ENCODE data around the gene KLF5.

KLF5 gene

GRCh38 chr13:73058736-73059459 is at the start of gene KLF5:
KLF5 (plus strand) TSS chr13:73059005; CDS start chr13:73059328, 323 bp downstream.
- peaks cover 67% of the 10 kb centered on the region for H3K27me3 ChIP-seq (ENCODE audit: insufficient read depth, low read length)
- H3K9ac ChIP-seq (ENCODE audit: low read depth, low read length), result peak within 1 kb of the TSS; percentile 49; the same call in 1 of the 2 replicates
- peaks cover 26% of the 10 kb centered on the region for H3K4me1 ChIP-seq (ENCODE audit: insufficient read depth, low read length)
- H3K9me3 ChIP-seq (ENCODE audit: insufficient read depth, low read depth, low read length), result no peaks in the 10 kb centered on the region
- H3K36me3 ChIP-seq (ENCODE audit: insufficient read depth, low read depth, low read length), result no peaks in the 10 kb centered on the region
- H3K4me3 ChIP-seq (ENCODE audit: low read length), result peak within 1 kb of the TSS; percentile 75
- no peak within 1 kb of the TSS for H3K27ac ChIP-seq (ENCODE audit: low read length)

- Histone ChIP-seq H3K27me3 (ENCODE audit: insufficient read depth, low read length) (no peaks in the 10 kb centered on the region), H3K4me1 (ENCODE audit: insufficient read depth, low read length) (no peaks in the 10 kb centered on the region), H3K9ac (ENCODE audit: low read depth, low read length) (no peak overlapping the region), H3K27ac (ENCODE audit: low read length) (no peak overlapping the region), H3K9me3 (ENCODE audit: insufficient read depth, low read depth, low read length) (no peaks in the 10 kb centered on the region), H3K36me3 (ENCODE audit: insufficient read depth, low read depth, low read length) (no peaks in the 10 kb centered on the region), H3K4me3 (ENCODE audit: low read length) (no peak overlapping the region)
These were observed 47.1 kb upstream of the KLF5 start for GRCh38 chr13:73011751-73012150.

DNA sequence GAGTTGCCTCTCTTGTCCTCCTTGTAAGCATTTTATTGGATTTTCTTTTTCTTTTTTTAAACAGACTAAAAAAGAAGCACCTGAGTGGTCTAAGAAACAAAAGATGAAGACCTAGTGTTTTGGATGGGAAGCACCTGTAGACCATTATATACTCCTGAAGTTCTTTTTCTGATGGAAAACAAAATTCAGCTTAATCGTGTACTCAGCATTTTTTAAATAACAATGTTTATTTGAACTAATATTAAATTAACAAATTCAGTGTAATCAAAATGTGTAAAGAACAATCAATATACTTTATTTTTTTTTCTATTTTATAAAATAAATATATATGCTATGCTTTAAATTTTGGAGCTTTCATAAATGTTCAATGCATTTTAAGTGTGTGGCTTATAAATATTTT is 43.0 kb upstream of the KLF5 start:
- Histone ChIP-seq H3K27me3 (ENCODE audit: insufficient read depth, low read length) (no peaks in the 10 kb centered on the region), H3K9ac (ENCODE audit: low read depth, low read length) (no peak overlapping the region), H3K4me1 (ENCODE audit: insufficient read depth, low read length) (no peaks in the 10 kb centered on the region), H3K4me3 (ENCODE audit: low read length) (no peak overlapping the region), H3K9me3 (ENCODE audit: insufficient read depth, low read depth, low read length) (no peaks in the 10 kb centered on the region), H3K27ac (ENCODE audit: low read length) (no peak overlapping the region), H3K36me3 (ENCODE audit: insufficient read depth, low read depth, low read length) (no peaks in the 10 kb centered on the region)

- Histone ChIP-seq H3K4me1 (ENCODE audit: insufficient read depth, low read length) (no peaks in the 10 kb centered on the region), H3K36me3 (ENCODE audit: insufficient read depth, low read depth, low read length) (no peaks in the 10 kb centered on the region), H3K27me3 (ENCODE audit: insufficient read depth, low read length) (no peaks in the 10 kb centered on the region), H3K9ac (ENCODE audit: low read depth, low read length) (no peak overlapping the region), H3K9me3 (ENCODE audit: insufficient read depth, low read depth, low read length) (no peaks in the 10 kb centered on the region), H3K27ac (ENCODE audit: low read length) (no peak overlapping the region), H3K4me3 (ENCODE audit: low read length) (no peak overlapping the region)
These were observed 40.5 kb upstream of the KLF5 start for GRCh38 chr13:73018336-73018735.

DNA sequence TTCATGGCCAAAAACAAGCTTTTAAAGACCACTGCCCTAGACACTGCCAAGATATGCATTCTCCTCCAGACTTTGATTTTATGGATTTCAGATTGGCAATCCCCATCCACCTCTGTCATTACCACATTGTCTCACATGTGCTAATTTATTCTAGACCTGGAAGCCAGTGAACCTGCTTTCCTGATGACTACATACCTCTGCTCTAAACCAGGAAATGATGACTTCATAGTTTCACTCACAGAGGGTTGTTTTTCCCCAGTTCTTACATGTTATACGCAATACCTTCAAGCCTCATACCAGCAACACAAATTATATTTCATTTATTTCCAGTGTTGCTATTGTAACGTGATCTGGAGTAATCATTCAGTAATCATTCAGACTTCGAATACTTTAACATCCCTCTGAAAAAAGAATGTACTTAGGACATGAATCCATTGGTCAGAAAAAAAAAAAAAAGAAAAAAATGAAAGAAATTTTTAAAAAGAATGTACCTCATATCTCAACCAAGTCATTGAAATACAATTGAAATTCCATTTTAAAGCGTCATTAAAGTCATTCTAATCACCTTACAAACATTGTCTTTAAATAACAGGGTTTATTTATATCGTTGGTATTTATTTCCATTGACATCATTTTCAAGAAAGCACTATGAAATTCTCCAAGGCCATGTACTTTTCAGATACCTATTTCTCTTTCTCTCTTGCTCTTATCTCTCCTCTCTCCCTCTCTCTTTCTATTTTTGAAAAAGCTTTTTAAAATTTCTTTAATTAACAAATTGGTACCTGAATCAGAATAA is 33.4 kb upstream of the KLF5 start:
- Histone ChIP-seq H3K9ac (ENCODE audit: low read depth, low read length) (no peak overlapping the region), H3K4me1 (ENCODE audit: insufficient read depth, low read length) (no peaks in the 10 kb centered on the region), H3K4me3 (ENCODE audit: low read length) (no peak overlapping the region), H3K9me3 (ENCODE audit: insufficient read depth, low read depth, low read length) (no peaks in the 10 kb centered on the region), H3K36me3 (ENCODE audit: insufficient read depth, low read depth, low read length) (no peaks in the 10 kb centered on the region), H3K27me3 (ENCODE audit: insufficient read depth, low read length) (no peaks in the 10 kb centered on the region), H3K27ac (ENCODE audit: low read length) (no peak overlapping the region)

DNA sequence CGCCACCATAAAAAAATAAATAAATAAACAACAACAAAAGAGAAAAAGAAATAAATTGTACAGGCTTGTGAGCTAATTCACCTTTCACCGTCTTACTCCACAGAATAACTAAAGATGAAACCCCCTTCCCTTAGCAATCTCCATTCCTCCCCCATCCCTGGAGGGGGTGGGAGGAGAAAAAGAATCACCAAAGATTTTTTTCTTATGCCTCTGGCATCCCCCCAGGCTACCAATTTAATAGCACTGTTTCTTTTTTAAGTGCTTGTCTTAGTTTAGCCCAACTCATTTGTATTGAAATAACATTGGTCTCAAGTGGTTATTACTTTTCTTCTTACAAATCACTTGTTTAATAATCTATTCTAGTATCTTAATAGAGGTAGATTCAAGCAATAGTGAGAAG is 23.9 kb upstream of the KLF5 start:
- peaks cover 13% of the 10 kb centered on the region for H3K4me1 ChIP-seq (ENCODE audit: insufficient read depth, low read length)
- H3K36me3 ChIP-seq (ENCODE audit: insufficient read depth, low read depth, low read length), result no peaks in the 10 kb centered on the region
- no peak overlapping the region for H3K27ac ChIP-seq (ENCODE audit: low read length)
- no peak overlapping the region for H3K9ac ChIP-seq (ENCODE audit: low read depth, low read length)
- no peaks in the 10 kb centered on the region for H3K27me3 ChIP-seq (ENCODE audit: insufficient read depth, low read length)
- H3K4me3 ChIP-seq (ENCODE audit: low read length), result no peak overlapping the region
- no peaks in the 10 kb centered on the region for H3K9me3 ChIP-seq (ENCODE audit: insufficient read depth, low read depth, low read length)

- Histone ChIP-seq H3K9ac (ENCODE audit: low read depth, low read length) (no peak overlapping the region), H3K36me3 (ENCODE audit: insufficient read depth, low read depth, low read length) (no peaks in the 10 kb centered on the region), H3K4me3 (ENCODE audit: low read length) (no peak overlapping the region), H3K4me1 (ENCODE audit: insufficient read depth, low read length) (peaks cover 21% of the 10 kb centered on the region), H3K27ac (ENCODE audit: low read length) (no peak overlapping the region), H3K9me3 (ENCODE audit: insufficient read depth, low read depth, low read length) (no peaks in the 10 kb centered on the region), H3K27me3 (ENCODE audit: insufficient read depth, low read length) (no peaks in the 10 kb centered on the region)
These were observed 23.1 kb upstream of the KLF5 start for GRCh38 chr13:73035660-73036059.

DNA sequence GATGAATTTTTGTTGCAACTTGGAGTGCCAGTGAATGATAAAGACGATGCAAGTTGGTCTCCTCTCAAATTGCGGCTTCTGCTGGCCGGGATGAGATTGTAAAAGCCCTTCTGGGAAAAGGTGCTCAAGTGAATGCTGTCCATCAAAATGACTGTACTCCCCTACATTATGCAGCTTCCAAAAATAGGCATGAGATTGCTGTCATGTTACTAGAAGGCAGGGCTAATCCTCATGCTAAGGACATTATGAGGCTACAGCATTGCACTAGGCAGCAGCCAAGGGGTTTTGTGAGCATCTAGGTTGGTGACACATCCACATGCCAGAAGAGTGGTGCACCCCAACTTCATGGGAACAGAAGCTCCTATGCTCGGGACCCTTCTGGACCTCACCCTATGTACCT is 22.2 kb upstream of the KLF5 start:
- H3K4me3 ChIP-seq (ENCODE audit: low read length), result no peak overlapping the region
- no peaks in the 10 kb centered on the region for H3K36me3 ChIP-seq (ENCODE audit: insufficient read depth, low read depth, low read length)
- H3K27ac ChIP-seq (ENCODE audit: low read length), result no peak overlapping the region
- H3K9ac ChIP-seq (ENCODE audit: low read depth, low read length), result no peak overlapping the region
- no peaks in the 10 kb centered on the region for H3K27me3 ChIP-seq (ENCODE audit: insufficient read depth, low read length)
- no peaks in the 10 kb centered on the region for H3K9me3 ChIP-seq (ENCODE audit: insufficient read depth, low read depth, low read length)
- peaks cover 22% of the 10 kb centered on the region for H3K4me1 ChIP-seq (ENCODE audit: insufficient read depth, low read length)

DNA sequence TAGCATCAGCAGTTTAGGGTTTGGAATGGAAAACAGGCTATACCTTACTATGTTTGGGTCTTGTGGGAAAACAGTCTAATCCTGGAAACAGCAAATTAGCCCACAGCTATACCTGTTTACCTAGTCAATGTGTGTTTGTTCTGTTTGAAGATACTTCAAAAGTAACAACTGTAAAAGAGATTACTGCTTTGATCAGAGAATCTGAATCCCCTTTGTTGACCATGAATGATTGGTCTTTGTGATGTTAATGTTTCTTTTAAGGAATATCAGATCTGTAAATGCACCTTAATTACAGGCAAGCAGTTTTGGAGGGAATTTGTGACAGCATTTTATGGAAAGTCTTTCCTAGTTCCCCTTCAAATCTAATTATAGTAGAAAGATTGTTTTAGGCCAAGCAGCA is 20.7 kb upstream of the KLF5 start:
- H3K9me3 ChIP-seq (ENCODE audit: insufficient read depth, low read depth, low read length), result no peaks in the 10 kb centered on the region

GRCh38 chr13:73039201-73040108 is 19.4 kb upstream of the KLF5 start:
- H3K4me3 ChIP-seq (ENCODE audit: low read length), result no peak overlapping the region
- no peak overlapping the region for H3K27ac ChIP-seq (ENCODE audit: low read length)
- peaks cover 22% of the 10 kb centered on the region for H3K4me1 ChIP-seq (ENCODE audit: insufficient read depth, low read length)
- H3K27me3 ChIP-seq (ENCODE audit: insufficient read depth, low read length), result no peaks in the 10 kb centered on the region
- H3K36me3 ChIP-seq (ENCODE audit: insufficient read depth, low read depth, low read length), result no peaks in the 10 kb centered on the region
- no peaks in the 10 kb centered on the region for H3K9me3 ChIP-seq (ENCODE audit: insufficient read depth, low read depth, low read length)
- no peak overlapping the region for H3K9ac ChIP-seq (ENCODE audit: low read depth, low read length)

More for the DNA sequence above, 20.7 kb upstream of the KLF5 start:
- no peaks in the 10 kb centered on the region for H3K27me3 ChIP-seq (ENCODE audit: insufficient read depth, low read length)
- no peak overlapping the region for H3K9ac ChIP-seq (ENCODE audit: low read depth, low read length)
- H3K4me3 ChIP-seq (ENCODE audit: low read length), result no peak overlapping the region
- no peak overlapping the region for H3K27ac ChIP-seq (ENCODE audit: low read length)
- no peaks in the 10 kb centered on the region for H3K36me3 ChIP-seq (ENCODE audit: insufficient read depth, low read depth, low read length)
- H3K4me1 ChIP-seq (ENCODE audit: insufficient read depth, low read length), result peaks cover 22% of the 10 kb centered on the region

DNA sequence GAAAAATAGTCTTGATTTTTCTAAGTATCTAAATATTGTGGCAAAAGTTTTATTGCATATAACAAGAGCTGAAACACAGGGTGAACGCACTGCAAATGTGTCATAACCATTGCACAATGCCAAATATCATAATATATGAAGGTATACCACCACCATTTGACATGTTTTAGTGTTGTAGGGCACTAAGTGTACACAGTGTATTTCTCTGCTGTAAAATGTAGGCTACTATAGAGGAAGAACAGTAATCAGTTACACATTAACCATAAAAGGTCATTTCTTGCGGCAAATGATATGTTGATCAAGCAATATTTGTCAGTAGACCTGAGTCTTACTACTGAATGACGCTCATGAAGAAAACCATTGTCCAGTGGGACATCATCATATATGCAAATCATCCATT is 18.3 kb upstream of the KLF5 start:
- H3K36me3 ChIP-seq (ENCODE audit: insufficient read depth, low read depth, low read length), result no peaks in the 10 kb centered on the region
- H3K4me1 ChIP-seq (ENCODE audit: insufficient read depth, low read length), result peaks cover 19% of the 10 kb centered on the region
- H3K27ac ChIP-seq (ENCODE audit: low read length), result no peak overlapping the region

More for the DNA sequence above, 18.3 kb upstream of the KLF5 start:
- Histone ChIP-seq H3K9me3 (ENCODE audit: insufficient read depth, low read depth, low read length) (no peaks in the 10 kb centered on the region), H3K27me3 (ENCODE audit: insufficient read depth, low read length) (no peaks in the 10 kb centered on the region), H3K9ac (ENCODE audit: low read depth, low read length) (no peak overlapping the region), H3K4me3 (ENCODE audit: low read length) (no peak overlapping the region)
